HG03558 (cell line): Measurements from ENCODE around the gene NDUFB6.
"Not testable (repeated sequence)": the region's sequence is repeated elsewhere in the genome, so short reads cannot be mapped to it uniquely, and the experiment has no call there.

Source experiments
- ATAC-seq: cut with Tn5 transposase; IDR thresholded peaks from one replicate; pipeline ENCODE4 v1.9.1; 2021; ENCODE audit warnings: moderate number of reproducible peaks; ENCODE audit not compliant: unreplicated experiment; ENCODE audit errors: extremely low read depth

Gene NDUFB6

DNA sequence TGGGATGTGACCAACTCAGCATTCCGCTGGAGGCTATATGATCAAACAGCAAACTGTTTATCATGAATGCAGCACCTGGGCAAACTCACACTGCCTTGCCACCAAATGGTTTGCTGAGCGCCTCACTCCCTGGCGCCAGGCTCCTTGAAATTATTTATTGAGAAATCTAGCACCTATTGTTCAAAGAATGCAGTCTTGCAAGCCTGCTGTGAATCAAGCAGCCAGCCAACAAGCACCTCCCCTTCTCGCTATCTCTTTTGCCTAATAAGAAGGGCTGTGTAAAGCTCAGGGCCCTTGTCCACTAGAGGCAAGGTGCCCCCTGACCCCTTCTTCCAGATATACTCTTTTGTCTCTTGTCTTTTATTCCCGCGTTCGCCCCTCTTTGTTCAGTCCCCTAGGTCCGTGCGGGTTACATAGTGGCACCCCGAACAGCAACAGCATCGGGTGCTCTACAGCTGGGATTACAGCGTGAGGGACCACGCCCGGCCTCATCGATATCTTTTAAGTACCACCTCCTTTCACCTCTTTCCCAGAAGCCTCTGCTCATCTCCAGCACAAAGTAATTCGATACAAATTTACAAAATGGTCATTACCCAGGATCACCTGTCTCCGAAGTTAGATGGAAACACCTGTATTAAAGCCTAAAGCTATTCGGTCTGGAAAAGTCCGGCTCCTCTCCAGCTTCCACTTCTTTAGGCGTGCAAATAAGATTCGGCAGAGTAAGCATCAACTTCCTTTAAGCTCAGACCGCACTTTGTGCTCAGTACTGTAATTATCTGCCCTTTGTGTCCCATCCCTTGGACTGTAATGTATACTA, 47.9 kb downstream of the NDUFB6 start:
- peak; percentile 15 for ATAC-seq

GRCh38 chr9:32524558-32524891, 48.4 kb downstream of the NDUFB6 start:
- not testable (repeated sequence) for ATAC-seq

- no peak for ATAC-seq
Measured at GRCh38 chr9:32523910-32524309, 49.0 kb downstream of the NDUFB6 start.

DNA sequence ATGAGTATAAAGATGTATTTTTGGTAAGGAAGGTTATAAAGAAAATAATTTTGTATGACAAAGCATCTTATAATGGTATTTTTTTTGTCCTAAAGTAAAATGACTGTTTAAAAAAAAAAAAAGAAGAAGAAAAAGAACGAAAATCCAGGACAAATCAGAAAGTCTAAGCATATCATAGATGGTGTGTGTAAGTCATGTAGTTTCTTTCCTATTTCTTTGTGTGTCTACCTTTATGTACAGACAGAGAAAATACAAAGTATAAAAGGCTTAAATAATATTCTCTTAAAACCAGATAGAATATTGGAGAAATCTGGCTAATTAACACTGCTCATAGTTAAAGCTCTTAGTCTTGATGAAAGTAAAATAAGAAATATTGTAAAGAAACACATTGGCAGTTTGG, 54.7 kb downstream of the NDUFB6 start:
- no peak for ATAC-seq

DNA sequence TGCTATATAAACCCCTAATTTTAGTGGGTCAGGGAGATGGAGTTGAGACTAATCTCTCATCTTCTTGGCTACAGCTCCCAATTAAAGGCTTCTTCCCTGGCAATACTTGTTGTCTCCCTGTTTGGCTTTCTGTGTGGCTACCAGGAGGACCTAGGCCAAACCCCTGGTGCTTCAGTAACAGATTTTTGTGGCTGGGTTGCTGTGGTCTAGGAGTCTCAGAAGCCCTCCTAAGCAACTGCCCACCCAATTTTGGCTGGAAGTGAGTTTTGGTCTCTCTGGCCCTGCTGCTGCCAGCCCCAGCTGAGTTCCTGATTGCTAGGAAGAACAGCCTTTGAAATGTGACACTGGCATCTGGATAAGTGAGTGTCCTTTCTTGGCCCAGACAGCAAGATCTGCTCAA, 56.7 kb downstream of the NDUFB6 start:
- no peak for ATAC-seq

- no peak for ATAC-seq
Measured at GRCh38 chr9:32508728-32509127, 64.2 kb downstream of the NDUFB6 start.

- no peak for ATAC-seq
Measured at GRCh38 chr9:32503008-32503407, 70.0 kb downstream of the NDUFB6 start.
